HCT116 (cell line): ENCODE results near the gene ZNF473. TPM values are rescaled to one million over a fixed set of nuclear protein-coding genes. Genes with fewer than 3 reads are reported as not detected.

Source experiments
- ATAC-seq: fragments of 200-7000 bp; cut with Tn5 transposase; 2 replicates; pipeline ENCODE4 v1.9.1; 2020; ENCODE audit warnings: mild to moderate bottlenecking, moderate library complexity
- BruUV-seq: library from RNA; stranded (reverse); fragments of 400-500 nt; replicated peaks from 2 replicates; lab custom pipeline; 2021; lab: Mats Ljungman, UMichigan
- CTCF ChIA-PET: fragments of 300-600 bp; sonication (Branson Sonifier 250); formaldehyde crosslinking; loops from one replicate; lab custom pipeline; 2021; ENCODE audit warnings: antibody characterized with exemption; lab: Charles Lee
- POLR2A ChIA-PET: fragments of 300-600, 350-600 bp; sonication (Branson Sonifier 250); formaldehyde crosslinking; loops from one replicate; lab custom pipeline; 2021; ENCODE audit warnings: antibody characterized with exemption; lab: Charles Lee
- RAD21 ChIA-PET, 2 experiments: fragments of 300-600 bp; sonication (Branson Sonifier 250); formaldehyde crosslinking; loops; one replicate each; lab custom pipeline; 2023; ENCODE audit warnings: low total read pairs in 2 of 2; ENCODE audit not compliant: uncharacterized antibody in 2 of 2, unreplicated experiment in 2 of 2, low non-redundant PET in 1 of 2; lab: Charles Lee
- DNase-seq: peaks from one replicate; pipeline ENCODE4 v3.0.0-alpha.2; 2010; ENCODE audit warnings: low read depth, low spot score
- H2AFZ ChIP-seq: fragments of 200-600 bp; shearing (Covaris generic), sonication (generic); 2 replicates; pipeline ENCODE4 v1.6.1; 2017; ENCODE audit warnings: low read depth, mixed run types, mixed read lengths, antibody characterized with exemption, low read length; ENCODE audit not compliant: poor library complexity, severe bottlenecking
- H3K27ac ChIP-seq: 2 replicates; pipeline ENCODE4 v1.5.1; 2012; ENCODE audit warnings: low read depth, low read length
- H3K27me3 ChIP-seq: fragments of 200-600 bp; sonication (generic); 2 replicates; pipeline ENCODE4 v1.6.1; 2016; ENCODE audit warnings: mixed run types, low read length, mixed read lengths; ENCODE audit not compliant: insufficient read depth
- H3K36me3 ChIP-seq, 2 experiments: fragments of 200-500 bp in 1 of 2; fragments of 200-600 bp in 1 of 2; sonication (Bioruptor generic) in 1 of 2; sonication (generic) in 1 of 2; 2 replicates each; pipeline versions ENCODE4 v1.5.1 to v1.6.1; 2014 to 2016; ENCODE audit warnings: low read length in 2 of 2, inconsistent platforms in 1 of 2, mixed read lengths in 1 of 2, mixed run types in 1 of 2; ENCODE audit not compliant: insufficient read depth in 2 of 2, control insufficient read depth in 1 of 2
- H3K4me1 ChIP-seq, 2 experiments: fragments of 200-600 bp in 1 of 2; sonication (generic) in 1 of 2; 2 replicates each; pipeline versions ENCODE4 v1.5.1 to v1.6.1; 2012 to 2017; ENCODE audit warnings: low read length in 2 of 2, inconsistent platforms in 1 of 2, mild to moderate bottlenecking in 1 of 2, mixed read lengths in 1 of 2, mixed run types in 1 of 2, moderate library complexity in 1 of 2; ENCODE audit not compliant: insufficient read depth in 2 of 2, control insufficient read depth in 1 of 2
- H3K4me2 ChIP-seq: fragments of 200-600 bp; sonication (generic); 2 replicates; pipeline ENCODE4 v1.6.1; 2017; ENCODE audit warnings: mixed run types, low read length, mixed read lengths
- H3K4me3 ChIP-seq, 2 experiments: fragments of 200-600 bp in 1 of 2; sonication (generic) in 1 of 2; replicated peaks in 1 of 2; 2 replicates each; pipeline ENCODE4 v1.5.1; 2011 to 2016; ENCODE audit warnings: low read length in 2 of 2, control low read depth in 1 of 2, low read depth in 1 of 2, mild to moderate bottlenecking in 1 of 2, mixed read lengths in 1 of 2, mixed run types in 1 of 2
- H3K79me2 ChIP-seq: fragments of 200-600 bp; sonication (generic); 2 replicates; pipeline ENCODE4 v1.6.1; 2017; ENCODE audit warnings: mild to moderate bottlenecking, mixed run types, low read length, moderate library complexity, mixed read lengths; ENCODE audit not compliant: insufficient read depth
- H3K9ac ChIP-seq: fragments of 200-600 bp; sonication (generic); 2 replicates; pipeline ENCODE4 v1.6.1; 2016; ENCODE audit warnings: low read length, mixed read lengths
- H3K9me2 ChIP-seq: fragments of 200-600 bp; sonication (generic), shearing (Covaris generic); 2 replicates; pipeline ENCODE4 v1.6.1; 2017; ENCODE audit warnings: mixed run types, mild to moderate bottlenecking, moderate library complexity; ENCODE audit not compliant: insufficient read depth
- H3K9me3 ChIP-seq, 2 experiments: fragments of 200-500 bp in 1 of 2; fragments of 200-600 bp in 1 of 2; sonication (Bioruptor generic) in 1 of 2; sonication (generic) in 1 of 2; 2 replicates each; pipeline ENCODE4 v1.6.1; 2014 to 2017; ENCODE audit warnings: low read length in 2 of 2, mixed read lengths in 2 of 2, inconsistent platforms in 1 of 2, low read depth in 1 of 2, mild to moderate bottlenecking in 1 of 2, mixed run types in 1 of 2, moderate library complexity in 1 of 2; ENCODE audit not compliant: control insufficient read depth in 1 of 2, insufficient read depth in 1 of 2
- H4K20me1 ChIP-seq: fragments of 200-600 bp; sonication (generic), shearing (Covaris generic); 2 replicates; pipeline ENCODE4 v1.6.1; 2017; ENCODE audit warnings: mixed run types, mild to moderate bottlenecking, moderate library complexity; ENCODE audit not compliant: insufficient read depth
- CBX3 ChIP-seq: IDR thresholded peaks from 2 replicates; pipeline ENCODE4 v1.6.1; 2012; ENCODE audit warnings: low read depth
- CEBPB ChIP-seq: IDR thresholded peaks from 2 replicates; pipeline ENCODE4 v1.6.1; 2012; ENCODE audit warnings: low read depth
- EGR1 ChIP-seq: IDR thresholded peaks from 2 replicates; pipeline ENCODE4 v1.6.1; 2012; ENCODE audit warnings: low read depth
- EZH2 ChIP-seq: fragments of 200-600 bp; sonication (generic); IDR thresholded peaks from 2 replicates; pipeline ENCODE4 v1.6.1; 2017; ENCODE audit warnings: antibody characterized with exemption, mixed run types
- FOSL1 ChIP-seq: IDR thresholded peaks from 2 replicates; pipeline ENCODE4 v1.6.1; 2012; ENCODE audit warnings: low read depth
- JUND ChIP-seq: IDR thresholded peaks from 2 replicates; pipeline ENCODE4 v1.6.1; 2012
- POLR2A ChIP-seq: IDR thresholded peaks from 2 replicates; pipeline ENCODE4 v1.7.0; 2011; ENCODE audit warnings: borderline replicate concordance; ENCODE audit not compliant: insufficient read depth, insufficient read length; ENCODE audit errors: extremely low read depth
- RAD21 ChIP-seq: IDR thresholded peaks from 2 replicates; pipeline ENCODE4 v1.6.1; 2012; ENCODE audit warnings: low read depth, mild to moderate bottlenecking
- SIN3A ChIP-seq: IDR thresholded peaks from 2 replicates; pipeline ENCODE4 v1.6.1; 2012; ENCODE audit warnings: low read depth
- SP1 ChIP-seq: IDR thresholded peaks from 2 replicates; pipeline ENCODE4 v1.6.1; 2012; ENCODE audit warnings: low read depth
- SRF ChIP-seq: IDR thresholded peaks from 2 replicates; pipeline ENCODE4 v1.6.1; 2012; ENCODE audit warnings: low read depth
- TCF7L2 ChIP-seq: IDR thresholded peaks from 2 replicates; pipeline ENCODE4 v1.7.0; 2011; ENCODE audit warnings: borderline replicate concordance, inconsistent platforms; ENCODE audit not compliant: insufficient read depth, insufficient read length; ENCODE audit errors: extremely low read depth
- YY1 ChIP-seq: IDR thresholded peaks from 2 replicates; pipeline ENCODE4 v1.6.1; 2011; ENCODE audit warnings: low read length, low read depth, moderate library complexity, mild to moderate bottlenecking; ENCODE audit not compliant: insufficient replicate concordance; ENCODE audit errors: extremely low read depth
- ZNF274 ChIP-seq: fragments of 200-500 bp; sonication (Bioruptor generic); IDR thresholded peaks from 2 replicates; pipeline ENCODE4 v1.6.1; 2014; ENCODE audit warnings: mild to moderate bottlenecking, low read depth, low read length, inconsistent platforms
- intact Hi-C: fragments of 100-400 bp; cut with micrococcal nuclease; formaldehyde crosslinking; loops from 2 replicates; pipeline ENCODE4 v1.10.0; 2022
- total RNA-seq: library from RNA; stranded (reverse); gene quantifications from one replicate; pipeline ENCODE4 v1.2.1, GENCODE V29; 2021; ENCODE audit not compliant: unreplicated experiment
- TF ChIP-seq, protein P1 (sequence below), 3 experiments: fragments of 200-600 bp in 1 of 3; sonication (generic) in 1 of 3; IDR thresholded peaks in 2 of 3; conservative IDR thresholded peaks in 1 of 3; 2 replicates each; pipeline ENCODE4 v1.5.1; 2012 to 2017; ENCODE audit warnings: low read depth in 2 of 3, low read length in 2 of 3, antibody characterized with exemption in 1 of 3, borderline replicate concordance in 1 of 3, control low read depth in 1 of 3, mild to moderate bottlenecking in 1 of 3, mixed read lengths in 1 of 3, mixed run types in 1 of 3, moderate library complexity in 1 of 3; ENCODE audit not compliant: insufficient read depth in 1 of 3
- TF ChIP-seq, protein P2 (sequence below): IDR thresholded peaks from 2 replicates; pipeline ENCODE4 v1.6.1; 2012
- TF ChIP-seq, protein P3 (sequence below): IDR thresholded peaks from 2 replicates; pipeline ENCODE4 v1.6.1; 2012

Gene ZNF473
- total RNA-seq, 1 experiment from 2014 or later = 19.8 TPM

DNA sequence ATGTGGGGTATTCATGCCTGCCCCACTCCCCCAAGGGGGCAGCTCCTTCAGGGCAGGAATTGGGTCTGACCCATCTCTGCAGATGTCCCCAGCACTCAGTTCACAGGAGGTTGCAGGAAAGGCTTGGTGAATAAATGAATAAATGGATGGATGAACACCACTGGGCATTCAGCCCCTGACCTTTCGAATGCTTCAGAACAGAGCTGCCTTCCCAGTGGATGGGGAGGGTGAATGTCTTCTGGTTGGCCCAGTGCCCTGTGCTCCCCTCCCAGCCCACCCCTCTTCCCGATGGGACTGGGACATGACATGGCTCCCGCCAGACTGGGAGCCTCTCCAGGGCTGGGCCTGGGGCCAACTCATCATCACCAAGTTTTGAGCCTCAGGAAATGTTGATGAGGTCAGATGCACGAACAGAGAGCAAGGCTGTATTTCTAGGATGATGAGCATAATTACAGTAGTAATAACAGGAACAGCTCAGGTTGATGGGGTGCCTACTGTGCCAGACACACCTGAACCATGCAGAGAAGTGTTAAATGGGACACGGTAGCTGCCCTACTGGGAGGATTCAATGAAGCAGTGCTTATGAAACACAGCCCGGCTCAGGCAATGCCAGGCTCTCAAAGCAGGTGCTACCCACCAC lies 26.3 kb upstream of the ZNF473 start (continued):
- TF ChIP-seq, protein P1, sequence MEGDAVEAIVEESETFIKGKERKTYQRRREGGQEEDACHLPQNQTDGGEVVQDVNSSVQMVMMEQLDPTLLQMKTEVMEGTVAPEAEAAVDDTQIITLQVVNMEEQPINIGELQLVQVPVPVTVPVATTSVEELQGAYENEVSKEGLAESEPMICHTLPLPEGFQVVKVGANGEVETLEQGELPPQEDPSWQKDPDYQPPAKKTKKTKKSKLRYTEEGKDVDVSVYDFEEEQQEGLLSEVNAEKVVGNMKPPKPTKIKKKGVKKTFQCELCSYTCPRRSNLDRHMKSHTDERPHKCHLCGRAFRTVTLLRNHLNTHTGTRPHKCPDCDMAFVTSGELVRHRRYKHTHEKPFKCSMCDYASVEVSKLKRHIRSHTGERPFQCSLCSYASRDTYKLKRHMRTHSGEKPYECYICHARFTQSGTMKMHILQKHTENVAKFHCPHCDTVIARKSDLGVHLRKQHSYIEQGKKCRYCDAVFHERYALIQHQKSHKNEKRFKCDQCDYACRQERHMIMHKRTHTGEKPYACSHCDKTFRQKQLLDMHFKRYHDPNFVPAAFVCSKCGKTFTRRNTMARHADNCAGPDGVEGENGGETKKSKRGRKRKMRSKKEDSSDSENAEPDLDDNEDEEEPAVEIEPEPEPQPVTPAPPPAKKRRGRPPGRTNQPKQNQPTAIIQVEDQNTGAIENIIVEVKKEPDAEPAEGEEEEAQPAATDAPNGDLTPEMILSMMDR (IDR thresholded peaks at IDR 0.05 in 2 of 3, conservative IDR thresholded peaks at IDR 0.05 in 1 of 3; ENCODE audit: borderline replicate concordance in 1 of 3, insufficient read depth in 1 of 3, low read depth in 2 of 3, low read length in 2 of 3) = no peak
- TF ChIP-seq RAD21 = no peak
- TF ChIP-seq CEBPB = no peak
- TF ChIP-seq EGR1 = no peak
- TF ChIP-seq SRF = no peak
- TF ChIP-seq, all 23 proteins: peak for 0

DNA sequence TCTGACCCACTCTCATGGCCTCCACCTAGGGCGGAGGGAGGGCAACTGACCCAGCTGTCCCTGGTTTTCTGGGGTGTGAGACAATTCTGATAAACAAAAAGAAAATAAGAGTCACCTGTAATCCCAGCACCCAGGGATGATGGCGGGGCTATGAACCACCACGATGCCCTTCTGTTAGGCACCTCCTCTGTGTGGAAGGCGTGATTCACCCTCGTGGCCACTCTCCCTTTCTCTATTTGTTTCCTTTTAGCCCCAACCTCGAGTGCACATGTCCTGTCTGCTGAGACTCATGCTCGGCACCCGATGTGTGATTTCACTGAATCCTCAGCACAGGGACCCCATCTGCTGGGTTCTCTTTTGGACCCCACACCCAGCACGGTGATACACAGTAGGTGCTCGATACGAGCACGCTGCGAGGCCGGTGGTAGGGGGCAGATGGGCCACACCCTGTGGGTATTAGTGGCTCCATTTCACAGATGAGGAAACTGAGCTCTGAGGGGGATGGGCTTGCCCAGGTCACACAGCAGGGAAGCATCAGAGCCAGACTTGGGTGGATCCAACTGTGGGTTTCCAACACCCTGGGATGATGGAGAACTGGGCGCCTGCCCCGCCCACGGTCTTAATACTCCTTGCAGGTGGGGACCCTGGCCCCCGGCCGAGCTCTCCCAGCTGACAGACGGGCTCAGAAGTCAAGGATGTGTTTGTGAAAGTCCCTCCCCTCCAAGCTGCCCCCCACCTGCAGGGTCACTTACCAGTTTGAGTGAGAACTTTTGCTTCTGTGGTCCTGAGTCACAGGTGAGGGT lies 25.6 kb upstream of the ZNF473 start:
- ATAC-seq = no peak
- Histone ChIP-seq H3K9ac (no peak overlapping the region), H3K9me3 (no peaks in the 10 kb centered on the region), H3K4me2 (no peak overlapping the region), H3K9me2 (no peaks in the 10 kb centered on the region), H3K4me1 (peaks cover 25 to 31% of the 10 kb centered on the region in 2 experiments), H3K79me2 (peaks cover 6% of the 10 kb centered on the region; the same call in 1 of the 2 replicates), H2AFZ (no peak overlapping the region), H3K4me3 (no peak overlapping the region), H3K27me3 (no peaks in the 10 kb centered on the region), H3K27ac (no peak overlapping the region), H3K36me3 (peaks cover 9 to 18% of the 10 kb centered on the region in 2 experiments), H4K20me1 (0 out of 2 replicates have a peak, but pooled peaks cover 4% of the 10 kb centered on the region)
- ChIA-PET CTCF (no interaction called here), RAD21 (no interaction called here), POLR2A (no interaction called here)
- no peak for DNase-seq
- intact Hi-C loops = no loop called here
- no TSS peak for BruUV-seq
- TF ChIP-seq JUND (no peak), POLR2A (no peak), SIN3A (no peak), TCF7L2 (no peak), ZNF274 (no peak), FOSL1 (no peak), CEBPB (no peak), SRF (no peak), EGR1 (no peak), EZH2 (no peak), YY1 (no peak), CBX3 (no peak), SP1 (no peak), RAD21 (no peak)
- TF ChIP-seq, protein P2, sequence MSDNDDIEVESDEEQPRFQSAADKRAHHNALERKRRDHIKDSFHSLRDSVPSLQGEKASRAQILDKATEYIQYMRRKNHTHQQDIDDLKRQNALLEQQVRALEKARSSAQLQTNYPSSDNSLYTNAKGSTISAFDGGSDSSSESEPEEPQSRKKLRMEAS = no peak
- TF ChIP-seq, protein P3, sequence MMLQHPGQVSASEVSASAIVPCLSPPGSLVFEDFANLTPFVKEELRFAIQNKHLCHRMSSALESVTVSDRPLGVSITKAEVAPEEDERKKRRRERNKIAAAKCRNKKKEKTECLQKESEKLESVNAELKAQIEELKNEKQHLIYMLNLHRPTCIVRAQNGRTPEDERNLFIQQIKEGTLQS = no peak
- TF ChIP-seq, protein P1 (IDR thresholded peaks at IDR 0.05 in 2 of 3, conservative IDR thresholded peaks at IDR 0.05 in 1 of 3; ENCODE audit: borderline replicate concordance in 1 of 3, insufficient read depth in 1 of 3, low read depth in 2 of 3, low read length in 2 of 3) = no peak
